ENCODE measurements around the gene SH3D19.

The SH3D19 gene

GRCh38 chr4:151358266-151358665, 32.9 kb upstream of the SH3D19 start:
- no peak overlapping the region for H3K4me3 ChIP-seq (ENCODE audit: low read depth, low read length)
- no peaks in the 10 kb centered on the region for H3K36me3 ChIP-seq (replicated peaks)
- H3K27me3 ChIP-seq (replicated peaks), result no peaks in the 10 kb centered on the region
- DNase-seq, result no peak
- H3K27ac ChIP-seq, result no peak overlapping the region
- TF ChIP-seq, protein P1, sequence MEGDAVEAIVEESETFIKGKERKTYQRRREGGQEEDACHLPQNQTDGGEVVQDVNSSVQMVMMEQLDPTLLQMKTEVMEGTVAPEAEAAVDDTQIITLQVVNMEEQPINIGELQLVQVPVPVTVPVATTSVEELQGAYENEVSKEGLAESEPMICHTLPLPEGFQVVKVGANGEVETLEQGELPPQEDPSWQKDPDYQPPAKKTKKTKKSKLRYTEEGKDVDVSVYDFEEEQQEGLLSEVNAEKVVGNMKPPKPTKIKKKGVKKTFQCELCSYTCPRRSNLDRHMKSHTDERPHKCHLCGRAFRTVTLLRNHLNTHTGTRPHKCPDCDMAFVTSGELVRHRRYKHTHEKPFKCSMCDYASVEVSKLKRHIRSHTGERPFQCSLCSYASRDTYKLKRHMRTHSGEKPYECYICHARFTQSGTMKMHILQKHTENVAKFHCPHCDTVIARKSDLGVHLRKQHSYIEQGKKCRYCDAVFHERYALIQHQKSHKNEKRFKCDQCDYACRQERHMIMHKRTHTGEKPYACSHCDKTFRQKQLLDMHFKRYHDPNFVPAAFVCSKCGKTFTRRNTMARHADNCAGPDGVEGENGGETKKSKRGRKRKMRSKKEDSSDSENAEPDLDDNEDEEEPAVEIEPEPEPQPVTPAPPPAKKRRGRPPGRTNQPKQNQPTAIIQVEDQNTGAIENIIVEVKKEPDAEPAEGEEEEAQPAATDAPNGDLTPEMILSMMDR (IDR thresholded peaks at IDR 0.05; ENCODE audit: low read depth, low read length, missing control alignments), result no peak
- in situ Hi-C loops (cut with HindIII; ENCODE audit: low pct_ligation_motif_present, low sequenced_read_pairs), result no loop called here

GRCh38 chr4:151356510-151356909, 31.1 kb upstream of the SH3D19 start:
- peak; percentile 35 for DNase-seq
- in situ Hi-C loops (cut with HindIII; ENCODE audit: low pct_ligation_motif_present, low sequenced_read_pairs), result no loop called here
- TF ChIP-seq, protein P1 (IDR thresholded peaks at IDR 0.05; ENCODE audit: low read depth, low read length, missing control alignments), result no peak
- H3K36me3 ChIP-seq (replicated peaks), result no peaks in the 10 kb centered on the region
- no peak overlapping the region for H3K27ac ChIP-seq
- no peak overlapping the region for H3K4me3 ChIP-seq (ENCODE audit: low read depth, low read length)
- H3K27me3 ChIP-seq (replicated peaks), result no peaks in the 10 kb centered on the region

DNA sequence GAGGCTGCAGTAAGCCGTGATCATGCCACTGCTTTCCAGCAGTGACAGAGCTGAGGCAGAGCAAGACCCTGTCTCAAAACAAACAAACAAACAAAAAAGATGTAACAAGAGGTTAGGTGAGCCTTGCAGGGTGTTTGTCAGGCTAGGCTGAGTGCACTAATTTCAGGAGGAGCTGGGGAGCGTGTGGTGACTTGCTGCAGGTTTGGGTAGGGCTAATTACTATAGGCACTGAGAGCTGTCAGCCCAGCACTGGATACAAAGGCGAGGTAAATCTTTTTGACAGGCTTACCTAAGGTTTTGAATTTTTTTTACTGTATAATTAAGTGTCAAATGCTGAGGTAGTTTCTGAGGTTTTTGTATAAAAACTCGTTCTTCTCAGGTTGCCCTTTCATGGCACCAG, 29.8 kb upstream of the SH3D19 start:
- in situ Hi-C loops (cut with HindIII; ENCODE audit: low pct_ligation_motif_present, low sequenced_read_pairs), result no loop called here
- Histone ChIP-seq H3K27me3 (replicated peaks) (no peaks in the 10 kb centered on the region), H3K36me3 (replicated peaks) (no peaks in the 10 kb centered on the region), H3K27ac (no peak overlapping the region), H3K4me3 (ENCODE audit: low read depth, low read length) (no peak overlapping the region)
- DNase-seq, result no peak
- TF ChIP-seq, protein P1 (IDR thresholded peaks at IDR 0.05; ENCODE audit: low read depth, low read length, missing control alignments), result no peak

GRCh38 chr4:151347490-151348235, 22.3 kb upstream of the SH3D19 start:
- TF ChIP-seq, protein P1 (IDR thresholded peaks at IDR 0.05; ENCODE audit: low read depth, low read length, missing control alignments), result no peak
- H3K27ac ChIP-seq, result no peak overlapping the region
- in situ Hi-C loops (cut with HindIII; ENCODE audit: low pct_ligation_motif_present, low sequenced_read_pairs), result no loop called here
- H3K4me3 ChIP-seq (ENCODE audit: low read depth, low read length), result no peak overlapping the region
- no peaks in the 10 kb centered on the region for H3K36me3 ChIP-seq (replicated peaks)
- H3K27me3 ChIP-seq (replicated peaks), result no peaks in the 10 kb centered on the region
- DNase-seq, result no peak

DNA sequence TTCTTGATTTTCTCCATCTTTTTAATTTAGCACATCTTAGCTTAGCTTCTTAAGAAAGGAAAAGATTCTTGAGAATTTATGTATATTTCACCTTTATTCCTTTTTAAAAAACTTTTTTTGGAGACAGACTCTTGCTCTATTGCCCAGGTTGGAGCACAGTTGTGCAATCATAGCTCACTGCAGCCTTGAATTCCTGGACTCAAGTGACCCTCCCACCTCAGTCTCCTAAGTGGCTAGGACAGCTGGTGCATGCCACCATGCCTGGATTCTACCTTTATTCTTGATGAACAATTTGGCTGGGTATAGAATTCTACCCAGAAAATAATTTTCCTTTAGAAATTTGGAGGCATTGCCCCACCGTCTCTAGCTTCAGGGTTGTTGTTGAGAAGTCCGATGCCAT, 19.5 kb upstream of the SH3D19 start:
- no peak overlapping the region for H3K4me3 ChIP-seq (ENCODE audit: low read depth, low read length)
- in situ Hi-C loops (cut with HindIII; ENCODE audit: low pct_ligation_motif_present, low sequenced_read_pairs), result no loop called here
- no peaks in the 10 kb centered on the region for H3K27me3 ChIP-seq (replicated peaks)
- H3K36me3 ChIP-seq (replicated peaks), result no peaks in the 10 kb centered on the region
- H3K27ac ChIP-seq, result no peak overlapping the region
- TF ChIP-seq, protein P1 (IDR thresholded peaks at IDR 0.05; ENCODE audit: low read depth, low read length, missing control alignments), result no peak
- DNase-seq, result no peak
